ENCODE measurements around the gene HLTF.

- TF ChIP-seq, protein P1, sequence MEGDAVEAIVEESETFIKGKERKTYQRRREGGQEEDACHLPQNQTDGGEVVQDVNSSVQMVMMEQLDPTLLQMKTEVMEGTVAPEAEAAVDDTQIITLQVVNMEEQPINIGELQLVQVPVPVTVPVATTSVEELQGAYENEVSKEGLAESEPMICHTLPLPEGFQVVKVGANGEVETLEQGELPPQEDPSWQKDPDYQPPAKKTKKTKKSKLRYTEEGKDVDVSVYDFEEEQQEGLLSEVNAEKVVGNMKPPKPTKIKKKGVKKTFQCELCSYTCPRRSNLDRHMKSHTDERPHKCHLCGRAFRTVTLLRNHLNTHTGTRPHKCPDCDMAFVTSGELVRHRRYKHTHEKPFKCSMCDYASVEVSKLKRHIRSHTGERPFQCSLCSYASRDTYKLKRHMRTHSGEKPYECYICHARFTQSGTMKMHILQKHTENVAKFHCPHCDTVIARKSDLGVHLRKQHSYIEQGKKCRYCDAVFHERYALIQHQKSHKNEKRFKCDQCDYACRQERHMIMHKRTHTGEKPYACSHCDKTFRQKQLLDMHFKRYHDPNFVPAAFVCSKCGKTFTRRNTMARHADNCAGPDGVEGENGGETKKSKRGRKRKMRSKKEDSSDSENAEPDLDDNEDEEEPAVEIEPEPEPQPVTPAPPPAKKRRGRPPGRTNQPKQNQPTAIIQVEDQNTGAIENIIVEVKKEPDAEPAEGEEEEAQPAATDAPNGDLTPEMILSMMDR (IDR thresholded peaks at IDR 0.05; ENCODE audit: low read length) = no peak
- no peak for TF ChIP-seq EZH2 (optimal IDR thresholded peaks at IDR 0.05; ENCODE audit: low read depth, low read length)
These were observed 6.2 kb downstream of the HLTF start for GRCh38 chr3:149080011-149080698.
